ENCODE data around the gene GHDC.

Gene GHDC

DNA sequence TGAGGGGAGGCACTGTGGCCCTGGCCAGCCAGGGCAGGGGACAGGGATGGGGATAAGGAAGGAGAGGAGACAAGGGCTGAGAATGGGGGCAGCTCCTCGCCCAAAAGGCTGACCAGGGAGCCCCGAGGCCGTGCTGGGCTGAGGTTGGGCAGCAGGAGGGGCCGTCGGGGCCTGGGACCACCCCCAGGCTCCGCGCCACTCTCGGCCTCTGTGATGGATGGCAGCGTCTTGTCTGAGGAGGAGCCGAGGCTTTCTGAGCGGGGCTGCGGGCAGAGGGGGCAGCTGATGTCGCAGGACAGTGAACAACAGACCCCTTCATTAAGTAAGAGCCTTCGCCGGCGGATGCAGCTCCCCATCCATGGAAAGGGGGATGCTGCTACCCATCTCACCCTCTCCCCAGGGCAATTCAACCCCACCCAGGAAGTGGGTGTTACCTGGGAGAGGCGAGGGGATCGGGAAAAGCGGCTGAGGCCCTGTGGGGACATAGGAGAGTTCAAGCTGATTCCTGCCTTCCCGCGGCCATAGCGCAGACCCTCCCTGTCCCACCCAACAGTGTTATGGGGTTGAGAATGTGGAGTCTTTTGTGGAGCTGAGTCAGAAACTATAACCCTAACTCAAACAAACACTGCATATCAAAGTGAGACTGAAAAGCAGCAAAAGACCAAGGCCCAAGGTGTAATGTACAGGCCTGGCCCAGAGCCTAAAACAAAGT, 30.4 kb downstream of the GHDC start:
- Histone ChIP-seq H3K27me3 (ENCODE audit: insufficient read depth, low read length) (no peaks in the 10 kb centered on the region), H3K4me3 (ENCODE audit: low read depth, low read length, poor library complexity, severe bottlenecking) (no peak overlapping the region), H3K9me3 (ENCODE audit: low read length) (no peaks in the 10 kb centered on the region), H3K9me2 (ENCODE audit: low read depth, low read length) (no peaks in the 10 kb centered on the region), H3F3A (ENCODE audit: insufficient read depth, low read length) (no peaks in the 10 kb centered on the region), H4K20me1 (ENCODE audit: insufficient read depth, low read length) (no peaks in the 10 kb centered on the region), H2AFZ (ENCODE audit: low read length) (no peak overlapping the region), H3K79me2 (ENCODE audit: insufficient read depth, low read length) (no peaks in the 10 kb centered on the region), H3K4me1 (ENCODE audit: insufficient read depth, low read length, severe bottlenecking) (no peaks in the 10 kb centered on the region), H3K4me2 (ENCODE audit: low read length) (no peak overlapping the region), H3K9ac (ENCODE audit: low read length) (no peak overlapping the region), H3K27ac (ENCODE audit: low read depth, low read length, poor library complexity, severe bottlenecking) (no peak overlapping the region), H3K36me3 (ENCODE audit: insufficient read depth, low read length) (no peaks in the 10 kb centered on the region)
- TF ChIP-seq, protein P1, sequence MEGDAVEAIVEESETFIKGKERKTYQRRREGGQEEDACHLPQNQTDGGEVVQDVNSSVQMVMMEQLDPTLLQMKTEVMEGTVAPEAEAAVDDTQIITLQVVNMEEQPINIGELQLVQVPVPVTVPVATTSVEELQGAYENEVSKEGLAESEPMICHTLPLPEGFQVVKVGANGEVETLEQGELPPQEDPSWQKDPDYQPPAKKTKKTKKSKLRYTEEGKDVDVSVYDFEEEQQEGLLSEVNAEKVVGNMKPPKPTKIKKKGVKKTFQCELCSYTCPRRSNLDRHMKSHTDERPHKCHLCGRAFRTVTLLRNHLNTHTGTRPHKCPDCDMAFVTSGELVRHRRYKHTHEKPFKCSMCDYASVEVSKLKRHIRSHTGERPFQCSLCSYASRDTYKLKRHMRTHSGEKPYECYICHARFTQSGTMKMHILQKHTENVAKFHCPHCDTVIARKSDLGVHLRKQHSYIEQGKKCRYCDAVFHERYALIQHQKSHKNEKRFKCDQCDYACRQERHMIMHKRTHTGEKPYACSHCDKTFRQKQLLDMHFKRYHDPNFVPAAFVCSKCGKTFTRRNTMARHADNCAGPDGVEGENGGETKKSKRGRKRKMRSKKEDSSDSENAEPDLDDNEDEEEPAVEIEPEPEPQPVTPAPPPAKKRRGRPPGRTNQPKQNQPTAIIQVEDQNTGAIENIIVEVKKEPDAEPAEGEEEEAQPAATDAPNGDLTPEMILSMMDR (IDR thresholded peaks at IDR 0.05; ENCODE audit: low read length), result no peak
- TF ChIP-seq EZH2 (IDR thresholded peaks at IDR 0.05; ENCODE audit: borderline replicate concordance, low read length), result no peak

- H3K9me3 ChIP-seq (ENCODE audit: low read length), result no peaks in the 10 kb centered on the region
- no peaks in the 10 kb centered on the region for H3K9me2 ChIP-seq (ENCODE audit: low read depth, low read length)
- H3K4me3 ChIP-seq (ENCODE audit: low read depth, low read length, poor library complexity, severe bottlenecking), result no peak overlapping the region
- H3K27me3 ChIP-seq (ENCODE audit: insufficient read depth, low read length), result no peaks in the 10 kb centered on the region
- H3K79me2 ChIP-seq (ENCODE audit: insufficient read depth, low read length), result no peaks in the 10 kb centered on the region
- no peak overlapping the region for H3K9ac ChIP-seq (ENCODE audit: low read length)
- H4K20me1 ChIP-seq (ENCODE audit: insufficient read depth, low read length), result no peaks in the 10 kb centered on the region
- no peaks in the 10 kb centered on the region for H3K4me1 ChIP-seq (ENCODE audit: insufficient read depth, low read length, severe bottlenecking)
- H3F3A ChIP-seq (ENCODE audit: insufficient read depth, low read length), result no peaks in the 10 kb centered on the region
- TF ChIP-seq, protein P1 (IDR thresholded peaks at IDR 0.05; ENCODE audit: low read length), result peak; percentile 85
- TF ChIP-seq EZH2 (IDR thresholded peaks at IDR 0.05; ENCODE audit: borderline replicate concordance, low read length), result no peak
- no peak overlapping the region for H2AFZ ChIP-seq (ENCODE audit: low read length)
- H3K4me2 ChIP-seq (ENCODE audit: low read length), result no peak overlapping the region
- no peaks in the 10 kb centered on the region for H3K36me3 ChIP-seq (ENCODE audit: insufficient read depth, low read length)
- H3K27ac ChIP-seq (ENCODE audit: low read depth, low read length, poor library complexity, severe bottlenecking), result no peak overlapping the region
Measured at GRCh38 chr17:42163113-42163512, 31.2 kb downstream of the GHDC start.

DNA sequence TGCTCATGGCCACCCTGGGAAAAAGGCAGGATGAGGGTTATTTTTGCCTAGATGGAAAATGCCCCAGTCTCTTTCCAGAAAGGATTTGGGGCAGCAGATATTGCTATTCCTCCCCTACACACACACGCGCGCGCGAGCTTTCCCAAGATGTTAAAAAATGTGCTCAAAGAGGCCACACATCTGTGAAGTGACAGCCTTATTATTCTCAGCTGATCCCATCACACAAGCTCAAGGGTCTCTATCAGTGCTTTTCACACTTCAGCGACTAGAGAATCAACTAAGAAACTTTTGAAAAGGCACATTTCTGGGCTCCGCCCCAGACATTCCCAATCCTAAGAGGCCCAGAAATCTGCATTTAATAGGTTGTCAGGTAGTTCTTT, 33.8 kb downstream of the GHDC start:
- H4K20me1 ChIP-seq (ENCODE audit: insufficient read depth, low read length), result no peaks in the 10 kb centered on the region

More for the DNA sequence above, 33.8 kb downstream of the GHDC start:
- no peaks in the 10 kb centered on the region for H3K9me3 ChIP-seq (ENCODE audit: low read length)
- no peaks in the 10 kb centered on the region for H3K9me2 ChIP-seq (ENCODE audit: low read depth, low read length)
- H2AFZ ChIP-seq (ENCODE audit: low read length), result no peak overlapping the region
- no peak overlapping the region for H3K27ac ChIP-seq (ENCODE audit: low read depth, low read length, poor library complexity, severe bottlenecking)
- no peak overlapping the region for H3K4me3 ChIP-seq (ENCODE audit: low read depth, low read length, poor library complexity, severe bottlenecking)
- no peaks in the 10 kb centered on the region for H3K36me3 ChIP-seq (ENCODE audit: insufficient read depth, low read length)
- H3K27me3 ChIP-seq (ENCODE audit: insufficient read depth, low read length), result no peaks in the 10 kb centered on the region
- no peak for TF ChIP-seq EZH2 (IDR thresholded peaks at IDR 0.05; ENCODE audit: borderline replicate concordance, low read length)
- no peaks in the 10 kb centered on the region for H3K79me2 ChIP-seq (ENCODE audit: insufficient read depth, low read length)
- H3F3A ChIP-seq (ENCODE audit: insufficient read depth, low read length), result no peaks in the 10 kb centered on the region
- H3K4me1 ChIP-seq (ENCODE audit: insufficient read depth, low read length, severe bottlenecking), result no peaks in the 10 kb centered on the region
- no peak overlapping the region for H3K4me2 ChIP-seq (ENCODE audit: low read length)
- H3K9ac ChIP-seq (ENCODE audit: low read length), result no peak overlapping the region

Data from OCI-LY1 (cell line).